HL-60 (cell line): ENCODE results near the gene ENTPD7.
A peak's percentile ranks its signal among the peaks of the same experiment; 100 is the strongest.

Experiments used
- DNase-seq, 2 experiments: peaks; one replicate each; pipeline ENCODE4 v3.0.0-alpha.2; 2010 to 2020; ENCODE audit warnings: low read depth in 1 of 2, low spot score in 1 of 2
- H3K27ac ChIP-seq: fragments of 250-450 bp; sonication (Bioruptor Pico); replicated peaks from 2 replicates; pipeline ENCODE4 v1.5.1; 2020; ENCODE audit warnings: mild to moderate bottlenecking, moderate library complexity
- H3K27me3 ChIP-seq: fragments of 250-450 bp; sonication (Bioruptor Pico); 2 replicates; pipeline ENCODE4 v1.5.1; 2021; ENCODE audit warnings: mild to moderate bottlenecking, moderate library complexity; ENCODE audit not compliant: insufficient read depth, poor library complexity, severe bottlenecking
- H3K4me3 ChIP-seq: replicated peaks from 2 replicates; pipeline ENCODE4 v1.5.1; 2011; ENCODE audit warnings: mild to moderate bottlenecking, control low read depth, low read length; ENCODE audit not compliant: insufficient read depth
- GABPA ChIP-seq: IDR thresholded peaks from 2 replicates; pipeline ENCODE4 v1.6.1; 2012; ENCODE audit warnings: low read depth
- POLR2AphosphoS5 ChIP-seq: IDR thresholded peaks from 2 replicates; pipeline ENCODE4 v1.6.1; 2012; ENCODE audit warnings: low read depth
- SPI1 ChIP-seq: IDR thresholded peaks from 2 replicates; pipeline ENCODE4 v1.6.1; 2012; ENCODE audit warnings: low read depth, mild to moderate bottlenecking, borderline replicate concordance
- TF ChIP-seq, protein P1 (sequence below): IDR thresholded peaks from one replicate; pipeline ENCODE4 v1.5.1; 2011; ENCODE audit warnings: low read length, control low read depth, inconsistent platforms; ENCODE audit not compliant: insufficient read depth
- TF ChIP-seq, protein P2 (sequence below): IDR thresholded peaks from 2 replicates; pipeline ENCODE4 v1.6.1; 2012; ENCODE audit warnings: low read depth; ENCODE audit not compliant: insufficient replicate concordance

Gene ENTPD7

DNA sequence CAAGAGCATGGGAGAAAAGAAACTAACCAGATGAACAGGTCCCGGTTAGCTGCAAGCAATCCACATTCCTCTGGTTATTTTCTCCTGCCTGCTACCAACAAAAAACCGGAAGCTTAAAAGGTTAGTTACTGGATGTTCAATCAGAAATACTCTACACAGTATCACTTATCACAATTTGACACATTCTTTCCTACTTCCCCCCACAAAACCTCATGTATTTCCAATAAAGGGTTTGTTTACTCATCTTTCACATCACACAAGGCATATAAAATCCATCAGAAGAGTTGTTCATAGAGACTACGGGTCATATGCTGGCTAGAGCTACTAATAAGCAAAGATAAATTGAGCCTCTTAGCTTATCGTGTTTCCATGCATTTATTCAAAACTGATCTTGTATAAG lies 43.9 kb upstream of the ENTPD7 start:
- H3K27me3 ChIP-seq: no peaks in the 10 kb centered on the region
- TF ChIP-seq GABPA: no peak
- TF ChIP-seq, protein P1, sequence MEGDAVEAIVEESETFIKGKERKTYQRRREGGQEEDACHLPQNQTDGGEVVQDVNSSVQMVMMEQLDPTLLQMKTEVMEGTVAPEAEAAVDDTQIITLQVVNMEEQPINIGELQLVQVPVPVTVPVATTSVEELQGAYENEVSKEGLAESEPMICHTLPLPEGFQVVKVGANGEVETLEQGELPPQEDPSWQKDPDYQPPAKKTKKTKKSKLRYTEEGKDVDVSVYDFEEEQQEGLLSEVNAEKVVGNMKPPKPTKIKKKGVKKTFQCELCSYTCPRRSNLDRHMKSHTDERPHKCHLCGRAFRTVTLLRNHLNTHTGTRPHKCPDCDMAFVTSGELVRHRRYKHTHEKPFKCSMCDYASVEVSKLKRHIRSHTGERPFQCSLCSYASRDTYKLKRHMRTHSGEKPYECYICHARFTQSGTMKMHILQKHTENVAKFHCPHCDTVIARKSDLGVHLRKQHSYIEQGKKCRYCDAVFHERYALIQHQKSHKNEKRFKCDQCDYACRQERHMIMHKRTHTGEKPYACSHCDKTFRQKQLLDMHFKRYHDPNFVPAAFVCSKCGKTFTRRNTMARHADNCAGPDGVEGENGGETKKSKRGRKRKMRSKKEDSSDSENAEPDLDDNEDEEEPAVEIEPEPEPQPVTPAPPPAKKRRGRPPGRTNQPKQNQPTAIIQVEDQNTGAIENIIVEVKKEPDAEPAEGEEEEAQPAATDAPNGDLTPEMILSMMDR: no peak
- no peak for TF ChIP-seq SPI1
- TF ChIP-seq, protein P2, sequence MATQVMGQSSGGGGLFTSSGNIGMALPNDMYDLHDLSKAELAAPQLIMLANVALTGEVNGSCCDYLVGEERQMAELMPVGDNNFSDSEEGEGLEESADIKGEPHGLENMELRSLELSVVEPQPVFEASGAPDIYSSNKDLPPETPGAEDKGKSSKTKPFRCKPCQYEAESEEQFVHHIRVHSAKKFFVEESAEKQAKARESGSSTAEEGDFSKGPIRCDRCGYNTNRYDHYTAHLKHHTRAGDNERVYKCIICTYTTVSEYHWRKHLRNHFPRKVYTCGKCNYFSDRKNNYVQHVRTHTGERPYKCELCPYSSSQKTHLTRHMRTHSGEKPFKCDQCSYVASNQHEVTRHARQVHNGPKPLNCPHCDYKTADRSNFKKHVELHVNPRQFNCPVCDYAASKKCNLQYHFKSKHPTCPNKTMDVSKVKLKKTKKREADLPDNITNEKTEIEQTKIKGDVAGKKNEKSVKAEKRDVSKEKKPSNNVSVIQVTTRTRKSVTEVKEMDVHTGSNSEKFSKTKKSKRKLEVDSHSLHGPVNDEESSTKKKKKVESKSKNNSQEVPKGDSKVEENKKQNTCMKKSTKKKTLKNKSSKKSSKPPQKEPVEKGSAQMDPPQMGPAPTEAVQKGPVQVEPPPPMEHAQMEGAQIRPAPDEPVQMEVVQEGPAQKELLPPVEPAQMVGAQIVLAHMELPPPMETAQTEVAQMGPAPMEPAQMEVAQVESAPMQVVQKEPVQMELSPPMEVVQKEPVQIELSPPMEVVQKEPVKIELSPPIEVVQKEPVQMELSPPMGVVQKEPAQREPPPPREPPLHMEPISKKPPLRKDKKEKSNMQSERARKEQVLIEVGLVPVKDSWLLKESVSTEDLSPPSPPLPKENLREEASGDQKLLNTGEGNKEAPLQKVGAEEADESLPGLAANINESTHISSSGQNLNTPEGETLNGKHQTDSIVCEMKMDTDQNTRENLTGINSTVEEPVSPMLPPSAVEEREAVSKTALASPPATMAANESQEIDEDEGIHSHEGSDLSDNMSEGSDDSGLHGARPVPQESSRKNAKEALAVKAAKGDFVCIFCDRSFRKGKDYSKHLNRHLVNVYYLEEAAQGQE: no peak
- TF ChIP-seq POLR2AphosphoS5: no peak

DNA sequence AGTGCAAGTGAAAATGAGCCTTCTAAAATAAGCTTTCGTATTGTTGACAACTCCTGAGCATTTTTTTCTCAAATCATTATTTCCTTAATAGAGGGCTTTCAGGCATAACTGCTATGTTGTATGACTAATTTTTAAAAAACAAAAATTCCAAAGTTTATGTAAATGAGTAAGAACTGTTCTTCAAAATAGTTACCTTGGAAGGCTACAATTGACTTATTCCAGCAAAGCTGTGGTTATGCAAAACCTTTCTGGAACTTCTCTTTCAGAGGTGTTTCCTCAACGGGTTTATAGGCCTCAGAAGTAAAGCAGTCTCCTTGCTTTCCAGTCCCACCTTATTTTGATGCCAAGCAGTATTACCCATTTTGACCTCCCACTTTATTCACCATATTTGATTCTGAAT lies 41.6 kb upstream of the ENTPD7 start:
- TF ChIP-seq POLR2AphosphoS5 (no peak), SPI1 (no peak), GABPA (no peak)
- TF ChIP-seq, protein P1: no peak
- TF ChIP-seq, protein P2: no peak
- Histone ChIP-seq H3K27ac (no peak overlapping the region), H3K4me3 (peak overlapping the region; percentile 5), H3K27me3 (no peaks in the 10 kb centered on the region)
- no peak for DNase-seq

More for the DNA sequence above, 43.9 kb upstream of the ENTPD7 start:
- Histone ChIP-seq H3K27ac (no peak overlapping the region), H3K4me3 (no peak overlapping the region)
- no peak for DNase-seq

DNA sequence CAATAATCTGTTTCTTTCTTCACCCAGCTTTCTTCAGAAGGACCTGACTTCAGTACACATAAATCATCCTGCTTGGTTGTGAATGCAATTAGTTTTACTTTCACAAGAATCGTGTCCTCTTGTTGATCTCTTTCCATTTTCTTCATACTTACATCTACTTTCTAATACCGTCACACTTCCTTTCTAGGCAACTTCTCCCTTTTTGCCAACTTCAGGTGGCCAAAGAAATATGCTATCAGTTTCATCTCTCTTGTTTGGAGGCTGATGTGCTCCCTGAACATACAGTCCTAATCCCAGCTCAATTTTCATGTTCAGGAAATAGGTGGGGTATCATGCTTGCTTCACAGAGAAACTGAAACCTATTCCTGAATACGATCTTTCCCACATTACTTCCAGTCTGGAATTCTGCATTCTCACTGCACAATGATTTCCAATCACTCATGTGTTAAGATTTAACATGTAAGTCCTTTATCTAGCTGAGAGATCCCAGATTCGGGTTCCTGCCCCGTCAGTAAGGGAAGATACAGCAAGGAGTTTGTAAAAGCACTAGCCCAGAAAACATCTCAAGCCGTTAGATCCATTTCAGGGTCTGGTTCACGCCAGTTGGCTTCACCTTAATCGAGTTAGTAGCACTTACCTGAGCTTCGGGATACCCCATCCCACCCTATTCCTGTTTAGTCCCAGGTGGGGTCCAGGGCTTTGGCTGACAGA lies 40.1 kb upstream of the ENTPD7 start:
- peak overlapping the region; percentile 80 for H3K27ac ChIP-seq
- TF ChIP-seq, protein P2: no peak
- peak; percentile 68; the same call in 1 of the 2 replicates for TF ChIP-seq SPI1
- peak overlapping the region; percentile 89 for H3K4me3 ChIP-seq
- no peaks in the 10 kb centered on the region for H3K27me3 ChIP-seq
- DNase-seq: no peak
